ENCODE results near the gene CDKN1C.
"Not testable (repeated sequence)": the region's sequence is repeated elsewhere in the genome, so short reads cannot be mapped to it uniquely, and the experiment has no call there.

The CDKN1C gene

DNA sequence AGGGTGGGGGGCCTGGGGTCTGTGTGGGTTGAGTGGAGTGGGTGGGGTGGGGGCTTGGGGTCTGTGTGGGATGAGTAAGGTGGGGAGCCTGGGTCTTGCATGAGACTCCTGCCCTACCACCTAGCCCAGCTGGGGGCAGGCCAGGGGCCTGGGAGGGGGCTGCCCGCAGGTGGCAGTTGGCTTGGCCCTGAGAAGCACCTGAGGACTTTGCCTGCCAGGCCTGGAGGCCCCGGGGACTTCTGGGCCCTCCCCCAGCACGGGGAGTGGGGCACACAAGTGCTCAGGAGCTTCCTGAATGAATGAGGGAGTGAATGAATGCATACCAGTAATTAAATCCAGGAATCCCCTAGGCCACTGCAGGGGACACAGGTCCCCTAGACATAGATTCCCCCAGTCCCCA is 37.1 kb upstream of the CDKN1C start:
- no peak for DNase-seq

DNA sequence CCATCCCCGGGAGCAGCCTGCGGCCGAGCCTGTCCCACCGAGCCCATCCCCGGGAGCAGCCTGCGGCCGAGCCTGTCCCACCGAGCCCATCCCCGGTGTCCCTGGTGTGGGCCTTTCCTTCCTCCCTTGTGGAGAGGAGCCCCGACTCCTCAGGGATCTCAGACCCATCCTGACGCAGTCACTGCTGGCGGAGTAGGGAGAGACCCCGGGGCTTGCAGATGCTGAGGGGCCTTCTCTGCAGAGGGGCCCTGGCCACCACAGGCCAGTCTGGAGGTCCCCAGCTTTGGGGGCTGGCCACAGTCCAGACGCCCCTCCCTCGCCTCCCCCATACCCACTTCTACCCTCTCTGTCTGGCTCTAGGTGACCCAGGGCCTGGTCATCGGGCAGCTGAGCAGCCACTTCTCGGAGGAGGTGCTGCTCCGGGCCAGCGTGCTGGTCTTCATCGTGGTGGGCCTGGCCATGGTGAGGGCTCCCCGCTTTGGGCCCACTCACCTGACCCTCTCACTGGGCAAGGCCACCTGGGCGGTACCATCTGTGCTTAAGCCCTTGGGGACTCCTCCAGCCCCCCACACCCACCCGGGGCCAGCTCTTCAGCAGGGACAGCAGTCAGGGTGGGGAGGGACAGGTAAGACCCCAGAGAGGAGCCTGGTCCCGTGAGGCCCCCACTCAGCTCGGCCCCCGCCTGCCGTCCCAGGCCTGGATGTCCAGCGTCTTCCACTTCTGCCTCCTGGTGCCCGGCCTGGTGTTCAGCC is 36.3 kb upstream of the CDKN1C start:
- DNase-seq, result no peak

- no peak for DNase-seq
Observed at GRCh38 chr11:2921261-2921660, 35.7 kb upstream of the CDKN1C start.

- no peak for DNase-seq
Observed at GRCh38 chr11:2920343-2920742, 34.8 kb upstream of the CDKN1C start.

- DNase-seq, result no peak
Observed at GRCh38 chr11:2919837-2920236, 34.3 kb upstream of the CDKN1C start.

- no peak for DNase-seq
Observed at GRCh38 chr11:2919188-2919587, 33.6 kb upstream of the CDKN1C start.

GRCh38 chr11:2917842-2918490 is 32.4 kb upstream of the CDKN1C start:
- no peak for DNase-seq

- DNase-seq, result no peak
Observed at GRCh38 chr11:2916892-2917645, 31.5 kb upstream of the CDKN1C start.

- DNase-seq, result no peak
Observed at GRCh38 chr11:2916114-2916891, 30.7 kb upstream of the CDKN1C start.

DNA sequence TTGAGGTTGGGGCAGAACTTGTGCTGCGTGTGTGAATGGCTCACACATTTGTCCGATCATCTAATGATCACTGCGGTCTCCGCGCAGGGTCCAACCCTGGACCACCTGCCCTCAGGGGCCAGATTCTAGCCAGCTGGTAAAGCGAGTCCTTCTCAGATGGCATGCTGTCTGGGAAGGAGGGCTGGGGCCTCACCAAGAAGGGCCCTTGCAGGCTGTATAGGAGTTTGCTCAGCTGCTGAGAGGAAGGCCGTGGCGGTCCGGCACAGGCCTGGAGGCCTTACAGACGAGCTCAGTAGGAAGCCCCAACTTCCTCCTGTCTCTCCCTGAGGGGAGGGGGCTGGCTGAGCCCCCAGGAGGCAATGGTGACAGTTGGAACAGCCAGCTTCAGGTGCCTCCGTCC is 29.9 kb upstream of the CDKN1C start:
- no peak for DNase-seq

- DNase-seq, result no peak
Observed at GRCh38 chr11:2914455-2915195, 29.1 kb upstream of the CDKN1C start.

GRCh38 chr11:2913776-2914175 is 28.2 kb upstream of the CDKN1C start:
- DNase-seq, result no peak

DNA sequence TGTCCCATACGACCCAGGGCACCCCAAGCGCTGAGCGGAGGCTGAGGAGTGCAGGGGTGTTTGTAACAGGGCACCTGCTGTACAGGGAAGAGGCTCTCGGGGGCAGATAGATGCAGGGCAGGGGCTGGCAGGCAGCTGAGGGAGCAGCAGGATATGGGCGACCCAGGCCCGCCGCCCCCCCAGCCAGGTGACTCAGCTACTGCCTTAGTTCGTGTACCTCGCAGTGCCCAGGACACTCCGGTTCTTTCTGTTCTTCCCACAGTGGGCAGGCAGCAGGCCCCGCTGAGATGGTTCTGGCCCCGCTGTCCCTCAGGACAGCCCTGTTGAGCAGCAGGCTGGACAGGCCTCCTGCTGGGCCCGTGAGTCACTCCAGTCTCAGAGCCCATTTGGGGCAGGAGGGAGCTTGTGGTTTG is 27.4 kb upstream of the CDKN1C start:
- no peak for DNase-seq

DNA sequence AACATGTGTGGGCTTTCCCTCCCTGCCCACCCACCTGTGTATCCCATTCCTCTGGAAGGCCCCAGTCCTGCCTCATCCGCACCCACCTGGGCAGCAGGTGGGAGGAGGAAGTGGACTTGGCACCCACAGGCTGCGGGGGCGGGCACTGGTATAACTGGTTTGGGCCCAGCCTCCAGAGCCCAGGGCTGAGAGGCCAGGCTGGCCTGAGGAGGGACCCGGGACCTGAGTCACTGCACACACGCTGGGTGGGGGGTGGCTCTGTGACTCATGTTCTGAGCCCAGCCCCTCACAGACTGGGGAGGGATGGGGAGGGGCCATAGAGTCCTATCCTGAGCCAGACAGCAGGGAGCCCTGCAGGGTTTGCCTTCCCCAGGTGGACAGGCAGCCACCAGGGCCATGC is 26.9 kb upstream of the CDKN1C start:
- no peak for DNase-seq

GRCh38 chr11:2911785-2912391 is 26.3 kb upstream of the CDKN1C start:
- no peak for DNase-seq

GRCh38 chr11:2911088-2911784 is 25.7 kb upstream of the CDKN1C start:
- no peak for DNase-seq

GRCh38 chr11:2910401-2910955 is 24.9 kb upstream of the CDKN1C start:
- no peak for DNase-seq

- no peak for DNase-seq
Observed at GRCh38 chr11:2909133-2909902, 23.7 kb upstream of the CDKN1C start.

DNA sequence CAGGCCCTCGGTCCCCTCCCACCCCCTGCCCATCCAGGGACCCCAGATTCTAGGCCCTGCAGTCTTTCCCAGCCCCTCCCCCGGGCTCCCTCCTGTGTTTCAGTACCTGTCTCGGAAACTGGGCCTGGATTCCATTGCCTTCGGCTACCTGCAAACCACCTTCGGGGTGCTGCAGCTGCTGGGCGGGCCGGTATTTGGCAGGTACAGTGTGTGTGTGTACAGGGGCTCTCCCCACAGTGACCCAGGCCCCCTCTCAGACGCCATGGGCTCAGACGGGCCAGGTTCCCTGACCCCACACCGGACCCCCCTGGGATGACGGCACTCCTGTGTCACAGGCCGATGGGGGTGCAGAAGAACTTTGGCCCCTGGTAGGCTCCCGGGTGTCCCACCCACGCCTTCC is 22.6 kb upstream of the CDKN1C start:
- DNase-seq, result no peak

- DNase-seq, result not testable (repeated sequence)
Observed at GRCh38 chr11:2905299-2905698, 19.7 kb upstream of the CDKN1C start.

Measured in activated CD4-positive, alpha-beta T cell treated with anti-CD3 and anti-CD28 coated beads for 48 hours (primary cell).